Kidney glomerular epithelial cell (primary cell): ENCODE data around the gene DDX39A.
"Not testable (repeated sequence)": the region's sequence is repeated elsewhere in the genome, so short reads cannot be mapped to it uniquely, and the experiment has no call there.

ENCODE experiments used
- DNase-seq: peaks from one replicate; lab custom pipeline; 2025; lab: John Stamatoyannopoulos, UW

The DDX39A gene

DNA sequence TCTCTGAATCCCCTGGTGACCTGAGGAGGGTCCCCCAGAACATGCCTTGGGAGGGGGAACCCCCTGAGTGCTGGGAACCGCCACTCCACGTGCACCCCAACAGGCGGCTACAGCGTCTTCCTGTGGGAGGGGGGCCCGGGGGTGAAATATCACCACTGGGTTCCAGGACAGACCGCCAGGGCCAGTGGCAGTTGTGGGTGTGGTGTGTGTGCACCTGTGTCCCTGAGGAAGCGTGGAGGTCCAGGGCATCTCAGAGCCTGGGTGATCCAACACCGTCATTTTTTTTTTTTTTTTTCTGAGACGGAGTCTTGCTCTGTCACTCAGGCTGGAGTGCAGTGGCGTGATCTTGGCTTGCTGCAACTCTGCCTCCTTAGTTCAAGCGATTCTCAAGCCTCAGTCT is 33.6 kb downstream of the DDX39A start:
- DNase-seq = no peak

DNA sequence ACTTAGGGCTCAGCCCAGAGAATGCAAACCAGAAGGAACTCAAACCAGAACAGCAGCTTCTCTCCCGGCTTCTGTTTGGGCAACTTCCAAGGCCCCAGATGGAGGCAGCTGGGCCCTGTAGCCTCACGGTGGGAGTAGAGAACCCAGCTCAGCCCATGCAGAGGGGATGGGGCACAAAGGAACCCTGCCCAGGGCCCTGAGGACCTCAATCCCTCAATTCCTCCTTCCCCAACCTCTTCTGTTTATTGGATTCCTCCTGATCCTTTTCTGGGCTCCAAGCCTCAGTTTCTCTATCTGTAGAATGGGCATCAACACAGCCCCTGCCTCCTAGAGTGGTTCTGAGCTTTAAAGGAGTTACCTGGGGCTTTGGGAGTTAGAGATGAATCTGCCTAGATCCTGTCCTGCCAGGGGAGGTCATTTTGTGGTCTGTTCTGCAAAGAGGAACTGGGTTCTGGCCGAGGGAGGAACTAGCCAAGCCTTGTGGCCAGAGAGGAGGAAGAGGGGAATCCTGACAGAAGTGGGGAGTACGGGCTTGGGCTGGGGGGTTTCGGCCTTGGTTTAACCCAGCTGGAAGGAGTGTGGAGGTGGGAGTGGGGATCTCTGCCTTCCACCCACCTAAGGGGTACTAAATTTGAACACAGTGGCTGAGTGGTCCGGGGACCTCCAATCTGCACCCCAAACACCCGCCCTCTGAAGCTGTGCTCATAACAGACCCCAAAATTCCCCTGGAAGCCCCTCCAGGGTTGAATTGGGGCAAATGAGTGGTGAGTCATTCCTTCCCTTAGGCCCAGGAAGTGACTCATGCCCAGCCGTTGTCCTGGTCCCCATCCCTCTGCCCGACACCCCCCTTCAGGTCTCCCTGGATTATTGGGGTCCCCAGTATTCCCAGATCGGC is 35.2 kb downstream of the DDX39A start:
- no peak for DNase-seq

DNA sequence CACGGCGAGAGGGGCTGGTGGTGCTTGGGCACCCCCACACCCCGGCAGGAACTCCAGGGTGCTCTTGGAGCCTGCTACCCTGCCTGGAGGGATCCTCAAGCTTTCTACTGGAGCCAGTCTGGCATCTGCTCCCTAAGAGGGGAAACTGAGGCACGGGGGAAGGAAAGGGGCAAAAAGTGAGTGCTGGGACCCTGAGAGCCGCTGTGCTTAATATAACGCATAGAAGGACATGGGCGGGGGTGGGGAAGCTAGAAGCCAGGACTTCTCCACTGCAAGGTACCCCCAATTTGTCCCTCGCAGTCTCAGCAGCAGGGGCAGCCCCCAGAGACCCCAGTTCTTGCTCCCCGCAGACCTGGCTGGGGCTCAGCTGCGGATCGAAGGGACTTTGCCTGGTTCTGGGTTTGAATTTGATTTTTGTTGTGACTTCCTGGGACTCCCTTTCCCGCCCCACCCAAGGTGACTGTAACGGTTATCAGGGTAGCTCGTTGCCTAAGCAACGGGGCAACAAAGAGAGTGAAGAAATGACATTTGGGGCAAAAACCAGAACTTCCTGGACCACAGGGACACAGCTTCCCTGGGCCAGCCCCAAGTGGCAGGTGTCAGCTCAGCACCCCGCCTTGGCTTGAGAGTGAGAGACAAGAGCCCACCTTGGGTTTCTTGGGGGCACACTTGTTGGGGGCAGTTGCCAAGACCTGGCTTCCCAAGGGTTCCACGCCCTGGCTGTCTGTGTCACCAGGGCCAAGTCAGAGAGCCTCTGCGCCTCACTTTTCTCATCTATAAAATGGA is 37.3 kb downstream of the DDX39A start:
- no peak for DNase-seq

DNA sequence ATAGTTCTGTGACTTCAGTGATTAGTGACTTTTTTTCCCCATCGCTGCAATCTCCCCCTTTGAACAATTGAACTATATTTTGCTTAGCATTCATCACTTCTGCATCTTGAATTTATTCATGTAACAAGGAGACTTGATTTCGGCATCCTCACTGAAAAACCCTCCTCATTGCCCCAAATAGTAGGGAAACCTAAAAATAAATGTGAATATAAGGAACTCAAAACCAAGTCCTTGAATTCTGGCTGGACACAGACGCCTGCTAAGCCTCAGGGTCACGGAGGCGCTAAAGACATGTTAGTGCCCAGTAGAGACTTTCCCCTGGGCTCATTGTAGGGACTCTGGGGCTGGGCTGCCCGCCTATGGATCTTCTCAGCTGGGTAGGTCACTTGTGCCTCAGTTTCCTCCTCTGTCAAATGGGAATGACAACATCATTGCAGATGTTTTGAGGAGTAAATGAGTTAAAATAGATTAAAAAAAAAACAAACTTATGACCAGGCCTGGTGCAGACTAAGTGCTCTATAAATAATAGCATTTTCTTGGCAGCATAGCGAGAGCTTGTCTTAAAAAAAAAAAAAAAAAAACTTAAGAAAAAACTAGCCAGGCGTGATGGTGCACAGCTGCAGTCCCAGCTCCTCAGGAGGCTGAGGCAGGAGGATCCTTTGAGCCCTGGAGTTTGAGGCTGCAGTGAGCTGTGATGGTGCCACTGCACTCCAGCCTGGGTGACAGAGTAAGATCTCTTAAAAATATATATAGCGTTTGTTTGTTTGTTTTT is 39.7 kb downstream of the DDX39A start:
- DNase-seq = no peak

DNA sequence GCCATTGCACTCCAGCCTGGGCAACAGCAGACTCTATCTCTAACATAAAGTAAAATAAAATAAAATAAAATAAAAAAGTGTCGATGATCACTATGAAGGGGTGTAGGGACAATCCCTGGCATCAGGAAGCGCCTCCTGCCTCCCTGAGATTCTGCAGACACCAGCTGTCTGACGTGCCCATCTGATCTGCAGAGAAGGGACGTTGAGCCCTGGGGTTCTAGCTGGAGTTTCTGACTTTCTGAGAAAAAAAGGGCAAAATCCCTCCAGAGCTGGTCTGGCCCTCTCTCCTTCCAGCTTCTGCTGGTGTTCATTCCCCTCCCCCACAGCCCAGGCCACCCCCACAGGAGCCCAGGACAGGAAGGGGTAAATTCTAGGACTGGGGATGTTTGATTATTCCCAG is 40.3 kb downstream of the DDX39A start:
- no peak for DNase-seq

DNA sequence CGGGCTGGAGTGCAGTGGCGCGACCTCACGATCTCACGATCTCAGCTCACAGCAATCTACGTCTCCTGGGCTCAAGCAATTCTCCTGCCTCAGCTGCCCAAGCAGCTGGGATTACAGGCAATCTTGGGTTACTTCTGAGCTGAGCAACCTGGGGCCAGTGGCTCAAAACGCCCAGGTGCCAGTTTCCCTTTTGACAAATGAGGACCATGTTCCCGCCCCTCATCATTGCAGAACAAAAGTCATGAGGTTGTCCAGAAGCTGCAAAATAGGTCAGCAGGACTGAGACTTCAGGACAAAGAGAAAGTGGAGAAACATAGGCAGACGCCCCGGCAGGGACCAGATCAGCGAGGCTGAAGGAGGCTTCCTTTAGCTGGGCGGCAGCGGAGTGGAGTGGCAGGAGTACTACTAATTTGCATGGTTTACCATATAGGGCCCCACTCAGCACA is 41.2 kb downstream of the DDX39A start:
- no peak for DNase-seq

DNA sequence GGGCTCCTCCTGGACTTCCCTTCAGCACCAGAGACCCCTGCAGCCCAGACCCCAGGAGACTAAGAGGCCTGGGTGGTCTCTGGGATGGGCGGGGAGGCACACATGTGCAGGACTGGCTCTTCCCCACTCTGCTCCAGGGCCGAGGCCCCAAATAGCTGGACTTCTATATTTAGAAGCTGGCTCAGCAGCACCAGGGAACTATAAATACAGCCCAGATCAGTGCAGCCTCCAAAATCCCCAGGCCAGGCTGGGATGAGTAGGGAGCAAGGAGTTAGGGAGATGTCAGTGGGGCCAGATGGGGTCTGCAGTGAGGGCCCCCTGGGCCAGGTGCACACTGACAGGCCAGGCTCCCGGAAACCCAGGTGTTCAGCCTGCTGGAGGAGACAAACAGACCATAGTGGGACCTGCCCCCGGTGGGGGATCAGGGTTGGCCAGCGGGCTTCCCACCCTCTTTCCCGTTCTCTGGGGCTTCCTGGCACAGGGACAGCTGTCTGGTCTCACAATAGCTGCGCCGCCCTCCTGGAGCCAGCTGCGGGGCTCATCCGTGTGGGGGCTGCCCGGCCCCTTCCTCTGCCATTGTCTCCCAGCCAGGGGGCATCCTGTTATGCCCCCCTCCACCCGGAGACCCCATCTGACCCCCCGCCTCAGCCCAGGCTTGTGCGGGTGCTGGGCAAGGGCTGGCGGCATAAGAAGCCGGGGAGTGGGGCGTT is 43.4 kb downstream of the DDX39A start:
- no peak for DNase-seq

DNA sequence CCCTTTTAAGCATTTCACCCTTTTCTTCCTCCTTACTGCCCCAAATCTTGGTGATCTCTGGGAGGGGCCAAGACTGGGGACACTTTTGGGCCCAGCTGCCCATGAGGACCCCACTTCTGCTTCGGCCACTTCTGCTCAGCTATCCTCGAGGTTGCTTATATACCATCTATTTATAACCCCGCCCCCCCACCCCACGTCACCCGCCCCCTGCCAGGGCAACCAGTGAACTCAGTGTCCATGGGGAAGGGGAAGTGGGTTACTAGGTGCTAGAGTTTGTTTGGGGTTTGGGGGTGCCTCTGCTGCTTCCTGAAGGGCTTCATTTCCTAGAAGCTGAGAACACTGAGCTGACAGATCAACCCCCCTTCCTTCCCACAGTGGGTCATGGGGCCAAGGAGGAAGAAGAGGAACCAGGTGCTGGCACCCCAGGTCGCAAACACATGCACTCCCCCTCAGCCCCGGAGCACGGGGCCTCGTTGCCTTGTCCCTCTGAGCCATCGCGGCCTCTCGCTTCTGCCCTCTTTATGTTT is 44.0 kb downstream of the DDX39A start:
- no peak for DNase-seq

DNA sequence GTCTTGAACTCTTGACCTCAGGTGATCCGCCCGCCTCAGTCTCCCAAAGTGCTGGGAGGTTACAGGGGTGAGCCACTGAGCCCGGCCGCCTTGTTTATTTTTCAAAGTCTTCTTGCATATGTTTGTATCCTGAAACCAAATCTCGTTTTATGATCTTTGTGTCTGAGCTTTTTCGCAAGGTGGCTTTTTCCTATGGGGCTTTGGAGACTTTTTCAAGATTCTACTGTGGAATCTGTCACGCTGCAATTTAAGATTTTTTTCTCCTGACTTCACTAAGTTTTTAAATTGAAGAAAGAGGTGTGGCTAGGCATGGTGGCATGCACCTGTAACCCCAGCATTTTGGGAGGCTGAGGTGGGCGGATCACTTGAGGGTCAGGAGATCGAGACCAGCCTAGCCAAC is 44.8 kb downstream of the DDX39A start:
- DNase-seq = not testable (repeated sequence)

DNA sequence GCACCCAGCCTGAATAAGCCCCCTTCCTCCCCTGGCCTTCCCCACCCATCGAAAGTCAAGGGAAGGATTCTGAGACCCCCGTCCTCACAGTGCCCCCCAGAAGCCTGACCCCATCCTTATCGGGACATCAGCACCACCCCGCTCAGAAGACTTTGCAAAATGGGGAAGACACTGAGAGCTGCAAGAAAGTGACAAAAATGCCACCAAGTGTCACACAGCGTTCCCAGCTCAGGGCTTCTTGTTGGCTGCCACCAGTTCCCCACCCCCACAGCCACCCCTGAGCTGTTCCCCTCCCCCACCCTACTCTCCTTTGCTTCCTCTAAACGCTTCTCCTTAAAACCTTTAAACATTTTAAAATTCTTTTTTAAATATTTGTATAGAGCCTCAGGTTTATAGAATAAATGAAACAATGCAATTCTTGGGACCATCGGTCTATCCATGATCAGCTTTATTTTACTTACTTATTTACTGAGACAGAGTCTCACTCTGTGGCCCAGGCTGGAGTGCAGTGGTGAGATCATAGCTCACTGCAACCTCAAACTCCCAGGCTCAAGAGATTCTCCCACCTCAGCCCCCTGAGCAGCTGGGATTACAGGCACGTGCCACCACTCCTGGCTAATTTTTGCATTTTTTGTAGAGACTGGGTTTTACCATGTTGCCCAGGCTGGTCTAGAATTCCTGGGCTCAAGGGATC is 46.6 kb downstream of the DDX39A start:
- DNase-seq = not testable (repeated sequence)

DNA sequence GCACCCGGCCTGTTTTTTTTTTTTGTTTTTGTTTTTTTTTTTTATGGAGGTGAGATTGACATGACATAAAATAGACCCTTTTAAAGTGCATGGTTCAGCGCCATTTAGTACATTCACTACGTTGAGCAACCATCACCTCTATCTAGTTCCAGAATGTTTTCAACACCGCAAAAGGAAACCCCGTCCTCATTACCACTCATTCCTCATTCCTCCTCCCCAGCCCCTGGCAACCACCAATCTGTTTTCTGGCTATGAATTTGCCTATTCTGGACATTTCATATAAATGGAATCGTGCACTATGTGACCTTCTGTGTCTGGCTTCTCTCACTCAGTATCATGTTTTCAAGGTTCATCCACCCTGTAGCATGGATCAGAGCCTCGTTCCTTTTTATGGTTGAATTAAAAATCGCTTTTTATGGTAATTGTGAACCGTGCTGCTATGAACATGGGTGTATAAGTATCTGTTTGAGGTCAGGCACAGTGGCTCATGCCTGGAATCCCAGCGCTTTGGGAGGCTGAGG is 47.8 kb downstream of the DDX39A start:
- DNase-seq = no peak

DNA sequence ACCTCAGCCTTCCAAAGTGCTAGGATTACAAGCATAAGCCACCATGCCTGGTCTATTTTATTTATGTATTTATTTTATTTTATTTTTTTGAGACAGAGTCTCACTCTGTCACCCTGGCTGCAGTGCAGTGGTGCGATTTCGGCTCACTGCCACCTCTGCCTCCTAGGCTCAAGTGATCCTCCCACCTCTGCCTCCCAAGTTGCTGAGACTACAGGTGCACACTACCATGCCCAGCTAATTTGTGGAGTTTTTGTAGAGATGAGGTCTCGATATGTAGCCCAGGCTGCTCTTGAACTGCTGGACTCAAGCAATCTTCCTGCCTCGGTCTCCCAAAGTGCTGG is 48.2 kb downstream of the DDX39A start:
- no peak for DNase-seq

DNA sequence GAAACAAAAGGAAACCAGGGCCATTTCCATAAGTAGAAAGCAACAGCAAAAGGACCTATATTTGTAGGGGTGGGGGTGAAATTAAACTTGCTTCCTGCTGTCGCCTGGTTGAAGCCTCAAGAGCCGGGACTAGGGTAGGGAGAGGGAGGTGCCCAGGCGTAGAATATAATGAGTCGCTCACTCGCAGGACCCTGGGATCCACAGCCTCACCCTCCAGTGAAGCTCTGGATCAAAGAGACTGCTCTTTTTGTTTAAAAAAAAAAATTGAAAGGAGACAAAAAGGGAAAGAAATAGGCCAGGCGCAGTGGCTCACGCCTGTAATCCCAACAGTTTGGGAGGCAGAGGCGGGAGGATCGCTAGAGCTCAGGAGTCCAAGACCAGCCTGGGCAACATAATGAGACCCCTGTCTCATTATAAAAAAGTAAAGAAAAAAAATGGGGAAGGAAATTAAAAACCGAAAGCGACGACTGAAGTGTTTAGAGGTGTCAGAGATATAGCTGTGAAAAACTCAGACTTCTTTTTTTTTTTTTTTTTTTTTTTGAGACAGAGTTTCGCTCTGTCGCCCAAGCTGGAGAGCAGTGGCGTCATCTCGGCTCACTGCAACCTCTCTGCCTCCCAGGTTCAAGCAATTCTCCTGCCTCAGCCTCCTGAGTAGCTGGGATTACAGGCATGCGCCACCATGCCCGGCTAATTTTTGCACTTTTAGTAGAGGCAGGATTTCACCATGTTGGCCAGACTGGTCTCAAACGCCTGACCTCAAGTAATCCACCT is 48.8 kb downstream of the DDX39A start:
- DNase-seq = no peak

DNA sequence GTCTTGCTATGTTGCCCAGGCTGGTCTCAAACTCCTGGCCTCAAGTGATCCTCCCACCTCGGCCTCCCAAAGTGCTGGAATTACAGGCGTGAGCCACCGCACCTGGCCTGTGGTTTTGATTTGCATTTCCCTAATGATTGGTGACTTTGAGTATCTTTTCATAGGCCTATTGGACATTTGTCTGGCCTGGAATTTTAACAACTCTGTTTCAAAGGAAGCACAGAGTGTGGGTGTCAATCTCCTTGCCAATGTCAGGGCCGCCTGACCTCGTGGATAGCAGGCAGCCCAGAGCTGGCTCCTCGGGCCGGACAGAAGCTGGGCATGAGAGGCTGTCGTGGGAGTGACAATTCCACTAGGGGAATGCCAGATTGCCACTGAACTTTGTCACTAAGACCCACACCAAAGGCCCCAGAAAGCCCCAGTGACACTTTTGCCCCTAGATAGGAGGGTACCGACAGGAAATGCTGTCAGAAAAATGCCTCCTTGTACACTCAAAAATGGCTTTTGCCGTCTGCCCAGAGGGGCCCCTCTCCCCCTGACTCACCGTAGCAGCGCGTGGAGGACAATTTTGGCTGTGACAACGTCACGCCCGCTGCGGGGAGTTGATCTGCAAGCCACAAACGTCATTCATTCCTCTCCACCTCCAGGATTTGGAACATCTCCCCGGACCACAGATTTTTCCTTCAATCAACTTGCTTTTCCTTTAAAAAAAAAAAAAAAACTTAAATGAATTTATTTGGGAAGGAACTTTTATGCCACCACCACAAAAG is 49.6 kb downstream of the DDX39A start:
- no peak for DNase-seq

DNA sequence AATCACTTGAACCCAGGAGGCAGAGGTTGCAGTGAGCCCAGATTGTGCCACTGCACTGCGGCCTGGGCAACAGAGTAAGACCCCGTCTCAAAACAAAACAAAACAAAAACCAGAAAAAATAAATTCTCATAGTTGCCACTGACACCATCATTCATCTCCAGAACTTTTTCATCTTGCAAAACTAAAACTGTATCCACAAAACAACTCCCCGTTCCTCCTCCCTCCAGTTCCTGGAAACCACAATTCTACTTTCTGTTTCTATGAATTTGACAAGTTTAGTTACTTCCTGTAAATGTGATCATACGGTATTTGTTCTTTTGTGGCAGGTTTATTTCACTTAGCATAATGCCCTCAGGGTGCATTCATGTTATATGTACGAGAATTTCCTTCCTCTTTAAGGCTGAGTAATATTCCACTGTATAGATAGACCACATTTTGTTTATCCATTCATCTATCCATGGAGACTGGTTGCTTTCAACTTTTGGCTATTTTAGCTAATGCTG is 51.1 kb downstream of the DDX39A start:
- DNase-seq = no peak

DNA sequence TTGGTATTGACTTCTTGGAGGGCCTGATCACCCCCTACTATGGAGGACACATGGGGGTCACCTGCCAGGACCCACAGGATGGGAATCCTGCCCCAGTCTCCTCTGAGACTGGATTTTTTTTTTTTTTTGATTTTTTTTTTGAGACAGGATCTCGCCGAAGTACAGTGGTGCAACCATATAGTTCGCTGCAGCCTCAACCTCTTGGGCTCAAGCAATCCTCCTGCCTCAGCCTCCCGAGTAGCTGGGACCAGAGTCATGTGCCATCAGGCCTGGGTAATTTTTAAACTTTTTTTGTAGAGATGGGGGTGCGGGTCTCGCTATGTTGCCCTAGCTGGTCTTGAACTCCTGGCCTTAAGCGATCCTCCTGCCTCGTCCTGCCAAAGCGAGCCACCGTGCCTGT is 52.1 kb downstream of the DDX39A start:
- DNase-seq = no peak

DNA sequence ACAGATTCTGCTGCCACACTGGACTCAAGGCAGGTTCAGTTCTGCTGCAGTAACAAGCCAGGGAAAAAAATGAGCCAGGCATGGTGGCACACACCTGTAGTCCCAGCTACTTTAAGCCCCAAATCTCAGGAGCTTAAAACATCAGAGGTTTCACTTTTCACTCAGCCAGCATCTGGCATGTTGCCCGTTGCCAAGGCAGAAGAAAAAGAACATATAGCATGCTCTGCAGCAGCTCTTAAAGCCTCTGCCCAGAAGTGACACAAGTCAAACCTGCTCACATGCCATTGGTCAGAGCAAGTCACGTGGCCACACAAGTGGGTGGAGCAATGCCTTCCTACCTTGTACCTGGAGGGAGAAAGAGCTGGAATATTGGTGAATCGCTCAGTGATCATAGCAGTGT is 52.6 kb downstream of the DDX39A start:
- DNase-seq = peak; percentile 18

DNA sequence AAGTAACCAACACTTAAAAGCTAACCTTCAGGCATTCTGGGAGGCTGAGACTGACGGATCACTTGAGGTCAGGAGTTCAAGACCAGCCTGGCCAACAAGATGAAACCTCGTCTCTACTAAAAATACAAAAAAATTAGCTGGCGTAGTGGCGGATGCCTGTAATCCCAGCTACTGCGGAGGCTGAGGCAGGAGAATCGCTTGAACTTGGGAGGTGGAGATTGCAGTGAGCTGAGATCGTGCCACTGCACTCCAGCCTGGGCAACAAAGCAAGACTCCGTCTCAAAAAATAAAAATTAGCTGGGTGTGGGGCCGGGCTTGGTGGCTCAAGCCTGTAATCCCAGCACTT is 55.1 kb downstream of the DDX39A start:
- not testable (repeated sequence) for DNase-seq
